Activated naive CD4-positive, alpha-beta T cell treated with anti-CD3 and anti-CD28 coated beads, Interleukin-2, amount 50 U/mL, for 72 hours (primary cell): ENCODE data around the gene GFOD1. TPM values are rescaled to one million over a fixed set of nuclear protein-coding genes. Genes with fewer than 3 reads are reported as not detected.
"Not testable (repeated sequence)": the region's sequence is repeated elsewhere in the genome, so short reads cannot be mapped to it uniquely, and the experiment has no call there.

Experiments
- ATAC-seq, 2 donors: fragments of 150-1000 bp; cut with Tn5 transposase; 2 replicates each; pipeline ENCODE4 v1.10.0; 2021; ENCODE audit warnings: mild to moderate bottlenecking in 2 of 2, moderate library complexity in 2 of 2
- DNase-seq, 2 donors: peaks; one replicate each; pipeline ENCODE4 v3.0.0; 2021 to 2022; ENCODE audit warnings: low spot score in 2 of 2
- H3K27ac Mint-ChIP-seq, 2 donors: one replicate each; pipeline ENCODE4 v1.8.0; 2022; ENCODE audit warnings: mild to moderate bottlenecking in 2 of 2, mixed read lengths in 2 of 2
- H3K36me3 Mint-ChIP-seq, 2 donors: one replicate each; pipeline ENCODE4 v1.8.0; 2022; ENCODE audit warnings: mixed read lengths in 2 of 2
- H3K9me3 Mint-ChIP-seq, 2 donors: one replicate each; pipeline ENCODE4 v1.8.0; 2022; ENCODE audit warnings: mixed read lengths in 2 of 2
- total RNA-seq, 2 donors: library from RNA; stranded (reverse); gene quantifications; one replicate each; pipeline ENCODE4 v1.2.3, GENCODE V29; 2022

The GFOD1 gene
- total RNA-seq, 2 donors from 2014 or later: 6.3 to 11.8 TPM

DNA sequence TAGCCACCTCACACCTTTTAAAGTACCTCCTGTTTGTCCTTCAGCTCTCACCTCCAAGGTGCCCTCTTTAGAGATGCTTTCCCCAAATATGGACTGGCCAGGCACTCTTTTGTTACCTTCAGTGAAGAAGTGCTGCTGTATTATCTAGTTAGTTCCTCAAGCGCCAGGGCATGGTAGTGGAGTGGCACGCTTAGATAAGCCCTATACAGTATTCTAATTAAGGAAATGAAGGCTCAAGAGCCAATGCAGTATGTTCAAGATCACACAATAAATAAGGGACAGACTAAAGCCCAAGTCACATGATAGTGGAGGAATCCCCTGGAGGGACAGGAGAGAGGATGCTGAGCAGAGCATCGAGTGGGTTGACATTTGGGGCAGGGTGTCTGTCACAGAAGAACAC is 28.5 kb upstream of the GFOD1 start:
- Mint-ChIP-seq H3K27ac (peak overlapping the region in 1 of 2 donors; percentile 17), H3K9me3 (no peaks in the 10 kb centered on the region), H3K36me3 (no peaks in the 10 kb centered on the region)
- ATAC-seq (no peak), DNase-seq (no peak)

DNA sequence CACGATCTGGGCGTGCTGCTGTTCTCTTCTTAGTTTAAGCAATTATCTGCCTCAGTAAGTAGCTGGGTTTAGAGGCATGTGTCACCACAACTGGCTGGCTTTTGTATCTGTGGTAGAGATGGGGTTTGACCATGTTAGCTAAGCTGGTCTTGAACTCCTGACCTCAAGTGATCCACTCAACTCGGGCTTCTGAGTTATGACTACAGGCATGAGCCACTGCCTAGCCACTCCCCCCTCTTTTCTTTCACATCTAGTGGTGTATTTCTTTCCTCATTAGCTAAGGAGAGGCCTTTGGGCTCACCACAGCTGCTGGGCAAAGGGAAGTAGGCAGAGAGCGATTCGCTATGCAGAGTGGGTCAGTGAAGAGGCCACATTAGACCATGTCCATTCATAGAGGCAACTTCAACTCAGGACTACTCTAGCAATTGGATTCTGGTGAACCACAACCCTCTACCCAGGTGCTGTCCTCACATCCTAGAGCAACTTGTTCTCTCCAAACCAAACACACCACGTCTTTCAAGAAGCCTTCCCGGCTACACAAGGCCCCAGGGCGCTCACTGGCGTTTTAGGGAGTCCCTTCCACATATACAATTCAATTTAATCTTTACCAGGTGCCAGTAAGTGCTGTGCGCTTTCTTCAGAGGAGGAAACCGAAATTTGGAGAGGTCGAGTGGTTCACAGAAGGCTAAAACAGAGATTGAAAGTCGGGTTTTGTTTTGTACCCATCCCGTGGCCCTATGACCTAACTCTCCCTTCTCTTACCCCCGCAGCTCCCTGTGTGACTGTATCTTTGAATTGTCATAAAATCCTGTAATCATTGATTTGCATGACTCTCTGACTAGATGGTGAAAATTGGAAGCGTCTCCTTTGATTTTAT is 26.5 kb upstream of the GFOD1 start:
- peak overlapping the region in 1 of 2 donors; percentile 39 for H3K27ac Mint-ChIP-seq
- no peaks in the 10 kb centered on the region for H3K9me3 Mint-ChIP-seq
- DNase-seq (no peak), ATAC-seq (peak; percentile 22 to 24)
- no peaks in the 10 kb centered on the region for H3K36me3 Mint-ChIP-seq

DNA sequence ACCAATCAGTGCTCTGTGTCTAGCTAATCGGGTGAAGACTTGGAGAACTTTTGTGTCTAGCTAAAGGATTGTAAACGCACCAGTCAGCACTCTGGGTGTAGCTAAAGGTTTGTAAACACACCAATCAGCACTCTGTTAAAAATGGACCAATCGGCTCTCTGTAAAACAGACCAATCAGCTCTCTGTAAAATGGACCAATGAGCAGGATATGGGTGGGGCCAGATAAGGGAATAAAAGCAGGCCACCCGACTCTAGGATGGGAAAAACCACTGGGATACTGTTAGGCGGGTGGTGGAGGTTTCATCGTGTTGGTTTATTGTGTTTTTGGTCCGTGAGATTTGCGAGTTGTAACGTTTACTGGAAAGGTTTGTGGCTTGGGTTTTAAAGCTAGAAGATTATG is 25.5 kb upstream of the GFOD1 start:
- ATAC-seq (no peak), DNase-seq (no peak)
- Mint-ChIP-seq H3K27ac (no peak overlapping the region), H3K9me3 (no peaks in the 10 kb centered on the region), H3K36me3 (no peaks in the 10 kb centered on the region)

- H3K9me3 Mint-ChIP-seq: no peaks in the 10 kb centered on the region
- no peak for ATAC-seq
- no peak overlapping the region for H3K27ac Mint-ChIP-seq
- no peaks in the 10 kb centered on the region for H3K36me3 Mint-ChIP-seq
- no peak for DNase-seq
Measured at GRCh38 chr6:13511913-13512717, 24.7 kb upstream of the GFOD1 start.

DNA sequence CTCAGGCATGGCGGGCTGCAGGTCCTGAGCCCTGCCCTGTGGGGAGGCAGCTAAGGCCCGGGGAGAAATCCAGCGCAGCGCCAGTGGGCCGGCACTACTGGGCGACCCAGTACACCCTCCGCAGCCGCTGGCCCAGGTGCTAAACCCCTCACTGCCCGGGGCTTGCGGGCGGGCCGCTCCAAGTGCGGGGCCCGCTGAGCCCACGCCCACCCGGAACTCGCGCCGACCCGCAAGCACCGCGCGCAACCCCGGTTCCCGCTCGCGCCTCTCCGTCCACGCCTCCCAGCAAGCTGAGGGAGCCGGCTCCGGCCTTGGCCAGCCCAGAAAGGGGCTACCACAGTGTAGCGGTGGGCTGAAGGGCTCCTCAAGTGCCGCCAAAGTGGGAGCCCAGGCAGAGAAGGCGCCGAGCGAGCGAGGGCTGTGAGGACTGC is 23.8 kb upstream of the GFOD1 start:
- not testable (repeated sequence) for DNase-seq, H3K9me3 Mint-ChIP-seq, ATAC-seq, H3K27ac Mint-ChIP-seq, H3K36me3 Mint-ChIP-seq

- not testable (repeated sequence) for H3K36me3 Mint-ChIP-seq, ATAC-seq, H3K9me3 Mint-ChIP-seq, H3K27ac Mint-ChIP-seq, DNase-seq
Measured at GRCh38 chr6:13510433-13510832, 23.0 kb upstream of the GFOD1 start.

DNA sequence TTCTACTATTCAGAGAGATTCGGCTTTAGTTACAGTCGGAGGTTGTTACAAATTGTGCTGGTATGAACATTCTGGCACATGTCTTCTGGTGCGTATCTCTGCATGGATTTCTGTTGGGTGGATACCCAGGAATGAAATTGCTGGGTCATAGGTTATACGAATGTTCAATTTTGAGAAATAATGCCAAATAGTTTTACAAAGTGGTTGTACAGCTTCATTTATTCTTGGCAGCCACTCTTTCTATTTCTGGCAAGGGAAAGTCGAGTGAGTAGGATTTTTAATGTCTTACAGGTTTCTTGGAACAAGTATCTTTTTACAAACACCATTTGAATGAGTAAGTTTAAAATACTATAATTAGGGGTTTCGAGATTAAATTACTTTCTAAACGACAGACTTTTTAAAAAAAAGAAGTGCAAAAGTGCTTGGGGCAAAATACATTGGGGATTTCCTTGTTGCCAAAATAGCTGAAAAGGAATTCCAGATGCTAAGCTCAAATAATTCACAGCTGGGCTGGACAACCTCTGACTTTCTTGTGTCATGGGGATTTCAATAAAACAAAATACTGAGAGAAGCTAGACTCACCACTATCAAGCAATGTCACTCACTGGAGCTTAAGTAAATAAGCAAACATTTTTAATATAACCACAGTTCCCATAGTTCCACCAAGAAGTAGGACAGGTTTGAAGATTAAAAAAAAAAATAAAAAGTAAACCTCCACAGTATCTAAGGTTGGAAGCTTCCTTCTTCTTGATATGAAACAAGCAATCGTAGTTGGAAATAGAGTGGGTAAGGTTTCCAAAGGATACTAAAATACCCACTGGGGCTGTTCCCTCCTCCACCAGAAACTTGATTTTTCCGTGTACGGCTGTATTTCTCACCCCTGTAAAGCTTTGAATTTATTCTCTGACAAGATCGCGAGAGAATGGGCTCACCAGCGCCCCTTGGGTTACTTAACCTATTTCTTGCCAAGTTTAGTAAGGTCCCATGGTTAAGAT is 21.6 kb upstream of the GFOD1 start:
- DNase-seq (no peak), ATAC-seq (no peak)
- H3K9me3 Mint-ChIP-seq: no peaks in the 10 kb centered on the region
- H3K27ac Mint-ChIP-seq: no peak overlapping the region
- no peaks in the 10 kb centered on the region for H3K36me3 Mint-ChIP-seq

GRCh38 chr6:13507306-13507860 is 20.0 kb upstream of the GFOD1 start:
- Mint-ChIP-seq H3K36me3 (no peaks in the 10 kb centered on the region), H3K27ac (no peak overlapping the region), H3K9me3 (no peaks in the 10 kb centered on the region)
- no peak for ATAC-seq
- no peak for DNase-seq

- ATAC-seq (no peak), DNase-seq (no peak)
- Mint-ChIP-seq H3K9me3 (no peaks in the 10 kb centered on the region), H3K36me3 (no peaks in the 10 kb centered on the region), H3K27ac (no peak overlapping the region)
Measured at GRCh38 chr6:13505345-13505734, 17.9 kb upstream of the GFOD1 start.

GRCh38 chr6:13504611-13505344 is 17.4 kb upstream of the GFOD1 start:
- DNase-seq (no peak), ATAC-seq (no peak)
- Mint-ChIP-seq H3K27ac (no peak overlapping the region), H3K9me3 (no peaks in the 10 kb centered on the region), H3K36me3 (no peaks in the 10 kb centered on the region)

DNA sequence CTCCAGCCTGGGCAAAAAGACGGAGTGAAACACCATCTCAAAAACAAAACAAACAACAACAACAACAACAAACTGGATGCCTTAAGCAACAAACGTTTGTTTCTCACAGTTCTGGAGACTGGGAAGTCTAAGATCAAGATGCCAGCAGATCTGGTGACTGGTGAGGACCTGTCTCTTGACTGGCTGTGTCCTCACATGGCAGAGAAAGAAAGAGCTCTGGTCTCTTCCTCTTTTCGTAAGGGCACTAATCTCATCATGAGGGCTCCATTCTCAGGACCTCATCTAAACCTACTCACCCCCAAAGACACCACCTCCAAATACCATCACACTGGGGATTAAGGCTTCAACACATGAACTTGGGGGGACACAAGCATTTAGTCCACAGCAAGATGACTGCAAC is 13.5 kb upstream of the GFOD1 start:
- H3K27ac Mint-ChIP-seq: no peak overlapping the region
- H3K36me3 Mint-ChIP-seq: no peaks in the 10 kb centered on the region
- DNase-seq (no peak), ATAC-seq (no peak)
- no peaks in the 10 kb centered on the region for H3K9me3 Mint-ChIP-seq

GRCh38 chr6:13500264-13500663 is 12.9 kb upstream of the GFOD1 start:
- H3K9me3 Mint-ChIP-seq: no peaks in the 10 kb centered on the region
- ATAC-seq (peak; percentile 50 to 99), DNase-seq (no peak)
- no peaks in the 10 kb centered on the region for H3K36me3 Mint-ChIP-seq
- no peak overlapping the region for H3K27ac Mint-ChIP-seq

DNA sequence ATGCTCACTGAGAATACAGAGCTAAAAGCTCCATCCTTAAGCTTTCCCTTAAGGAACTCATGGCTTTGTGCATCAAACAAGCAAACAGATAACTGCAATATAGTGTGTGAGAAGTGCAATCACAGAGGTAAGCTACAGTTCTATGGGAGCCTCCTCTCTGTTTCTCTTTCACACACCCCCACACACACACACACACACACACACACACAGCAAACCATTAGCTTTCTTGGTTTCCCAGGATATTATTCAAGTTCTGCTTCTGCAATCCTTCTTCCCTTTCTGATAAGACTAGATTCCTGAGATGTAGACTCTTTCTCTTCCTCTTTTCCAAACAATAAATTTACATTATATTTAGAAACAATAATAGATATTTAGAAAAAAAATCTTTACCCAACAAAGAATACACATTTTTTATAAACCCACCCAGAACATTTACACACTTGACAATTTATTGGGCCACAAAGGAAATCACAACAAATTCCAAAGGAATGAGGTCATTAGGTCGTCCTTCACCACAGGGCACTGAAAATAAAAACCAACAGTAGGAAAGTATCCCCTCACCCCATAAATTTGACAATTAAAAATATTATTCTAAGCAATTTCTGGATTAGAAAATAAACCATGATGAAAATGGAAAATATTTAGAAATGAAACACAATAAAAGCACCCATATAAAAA is 9.3 kb upstream of the GFOD1 start:
- ATAC-seq: no peak
- no peaks in the 10 kb centered on the region for H3K36me3 Mint-ChIP-seq
- H3K9me3 Mint-ChIP-seq: no peaks in the 10 kb centered on the region
- no peak overlapping the region for H3K27ac Mint-ChIP-seq
- no peak for DNase-seq

- Mint-ChIP-seq H3K36me3 (no peaks in the 10 kb centered on the region), H3K27ac (no peak overlapping the region), H3K9me3 (no peaks in the 10 kb centered on the region)
- DNase-seq (no peak), ATAC-seq (no peak)
Measured at GRCh38 chr6:13495818-13496217, 8.4 kb upstream of the GFOD1 start.

- Mint-ChIP-seq H3K9me3 (no peaks in the 10 kb centered on the region), H3K27ac (no peak overlapping the region), H3K36me3 (no peaks in the 10 kb centered on the region)
- no peak for ATAC-seq
- DNase-seq: no peak
Measured at GRCh38 chr6:13495112-13495776, 7.8 kb upstream of the GFOD1 start.
